H9 (cell line): ENCODE data around the gene PHF10. TPM values are rescaled to one million over a fixed set of nuclear protein-coding genes. Genes with fewer than 3 reads are reported as not detected.
"Not testable (repeated sequence)": the region's sequence is repeated elsewhere in the genome, so short reads cannot be mapped to it uniquely, and the experiment has no call there.

ENCODE experiments used
- DNase-seq: peaks from one replicate; pipeline ENCODE4 v3.0.0-alpha.2; 2017
- H2AFZ ChIP-seq: one replicate; pipeline ENCODE4 v1.6.1; 2013; ENCODE audit warnings: mild to moderate bottlenecking, low read length, control low read depth, moderate library complexity
- H2AK5ac ChIP-seq: 2 replicates; pipeline ENCODE4 v1.6.1; 2013; ENCODE audit warnings: low read length, control low read depth, mixed read lengths; ENCODE audit not compliant: insufficient read length
- H2BK120ac ChIP-seq: one replicate; pipeline ENCODE4 v1.6.1; 2013; ENCODE audit warnings: low read depth, mild to moderate bottlenecking, low read length, control low read depth, inconsistent platforms; ENCODE audit not compliant: poor library complexity, severe bottlenecking
- H2BK12ac ChIP-seq: 2 replicates; pipeline ENCODE4 v1.6.1; 2013; ENCODE audit warnings: low read length, control low read depth, mixed read lengths, low read depth; ENCODE audit not compliant: insufficient read length
- H2BK15ac ChIP-seq: 2 replicates; pipeline ENCODE4 v1.6.1; 2013; ENCODE audit warnings: low read depth, low read length, control low read depth
- H2BK20ac ChIP-seq: one replicate; pipeline ENCODE4 v1.6.1; 2013; ENCODE audit warnings: low read depth, mild to moderate bottlenecking, low read length, control low read depth, inconsistent platforms; ENCODE audit not compliant: poor library complexity, severe bottlenecking
- H2BK5ac ChIP-seq: 2 replicates; pipeline ENCODE4 v1.6.1; 2013; ENCODE audit warnings: low read length, control low read depth, mixed read lengths; ENCODE audit not compliant: insufficient read length
- H3K14ac ChIP-seq: 2 replicates; pipeline ENCODE4 v1.6.1; 2013; ENCODE audit warnings: low read length, control low read depth; ENCODE audit not compliant: insufficient read depth
- H3K18ac ChIP-seq: 2 replicates; pipeline ENCODE4 v1.6.1; 2013; ENCODE audit warnings: low read depth, mild to moderate bottlenecking, mixed read lengths, low read length, control low read depth; ENCODE audit not compliant: insufficient read length
- H3K23ac ChIP-seq: 2 replicates; pipeline ENCODE4 v1.6.1; 2013; ENCODE audit warnings: low read length, control low read depth, mixed read lengths, low read depth; ENCODE audit not compliant: insufficient read length
- H3K23me2 ChIP-seq: 2 replicates; pipeline ENCODE4 v1.6.1; 2013; ENCODE audit warnings: low read depth, mild to moderate bottlenecking, mixed read lengths, low read length, control low read depth; ENCODE audit not compliant: insufficient read length, poor library complexity, severe bottlenecking
- H3K27ac ChIP-seq: 2 replicates; pipeline ENCODE4 v1.5.1; 2013; ENCODE audit warnings: low read length, control low read depth, mixed read lengths, low read depth; ENCODE audit not compliant: insufficient read length
- H3K27me3 ChIP-seq: 2 replicates; pipeline ENCODE4 v1.6.1; 2013; ENCODE audit warnings: low read length, control low read depth, inconsistent platforms; ENCODE audit not compliant: insufficient read depth
- H3K4ac ChIP-seq: 2 replicates; pipeline ENCODE4 v1.6.1; 2013; ENCODE audit warnings: low read depth, mild to moderate bottlenecking, control low read depth, inconsistent platforms, low read length, moderate library complexity
- H3K4me1 ChIP-seq: 2 replicates; pipeline ENCODE4 v1.6.1; 2013; ENCODE audit warnings: low read length, control low read depth, inconsistent platforms; ENCODE audit not compliant: insufficient read depth
- H3K4me2 ChIP-seq: 2 replicates; pipeline ENCODE4 v1.6.1; 2013; ENCODE audit warnings: low read length, control low read depth, mixed read lengths; ENCODE audit not compliant: insufficient read length, insufficient read depth
- H3K56ac ChIP-seq: 2 replicates; pipeline ENCODE4 v1.6.1; 2013; ENCODE audit warnings: low read depth, mild to moderate bottlenecking, mixed read lengths, low read length, control low read depth; ENCODE audit not compliant: insufficient read length
- H3K79me1 ChIP-seq: 2 replicates; pipeline ENCODE4 v1.6.1; 2013; ENCODE audit warnings: low read depth, mild to moderate bottlenecking, moderate library complexity, low read length, control low read depth, inconsistent platforms; ENCODE audit not compliant: insufficient read depth, poor library complexity, severe bottlenecking
- H3K79me2 ChIP-seq: 2 replicates; pipeline ENCODE4 v1.6.1; 2013; ENCODE audit warnings: low read length, control low read depth, inconsistent platforms; ENCODE audit not compliant: insufficient read depth
- H3K9ac ChIP-seq: 2 replicates; pipeline ENCODE4 v1.6.1; 2013; ENCODE audit warnings: low read length, control low read depth, mixed read lengths; ENCODE audit not compliant: insufficient read length; ENCODE audit errors: extremely low read depth
- H3K9me3 ChIP-seq: one replicate; pipeline ENCODE4 v1.6.1; 2013; ENCODE audit warnings: low read depth, low read length, inconsistent platforms; ENCODE audit not compliant: control insufficient read depth
- H3T11ph ChIP-seq: one replicate; pipeline ENCODE4 v1.6.1; 2013; ENCODE audit warnings: mild to moderate bottlenecking, low read length, control low read depth, inconsistent platforms
- H4K20me1 ChIP-seq: one replicate; pipeline ENCODE4 v1.6.1; 2013; ENCODE audit not compliant: control insufficient read depth, insufficient read length, insufficient read depth
- H4K5ac ChIP-seq: 2 replicates; pipeline ENCODE4 v1.6.1; 2013; ENCODE audit warnings: low read depth, mild to moderate bottlenecking, mixed read lengths, low read length, control low read depth; ENCODE audit not compliant: insufficient read length
- H4K8ac ChIP-seq: replicated peaks from 2 replicates; pipeline ENCODE4 v1.6.1; 2013; ENCODE audit warnings: low read length, control low read depth, mixed read lengths, low read depth; ENCODE audit not compliant: insufficient read length
- H4K91ac ChIP-seq: 2 replicates; pipeline ENCODE4 v1.6.1; 2013; ENCODE audit warnings: low read depth, mild to moderate bottlenecking, moderate library complexity, mixed read lengths, low read length, control low read depth; ENCODE audit not compliant: insufficient read length
- H3K27ac Mint-ChIP-seq, 3 experiments: 2 replicates in 2 of 3; 3 replicates in 1 of 3; pipeline ENCODE4 v1.8.0; 2020 to 2021; ENCODE audit warnings: mixed read lengths in 3 of 3, mild to moderate bottlenecking in 1 of 3, moderate library complexity in 1 of 3
- H3K27me3 Mint-ChIP-seq: 2 replicates; pipeline ENCODE4 v1.8.0; 2021; ENCODE audit warnings: low read depth, mild to moderate bottlenecking, moderate library complexity, mixed read lengths
- H3K36me3 Mint-ChIP-seq, 3 experiments: 2 replicates in 2 of 3; 3 replicates in 1 of 3; pipeline ENCODE4 v1.8.0; 2020 to 2021; ENCODE audit warnings: low read depth in 3 of 3, mixed read lengths in 3 of 3; ENCODE audit not compliant: insufficient read depth in 1 of 3
- H3K4me1 Mint-ChIP-seq, 2 experiments: 2 replicates each; pipeline ENCODE4 v1.8.0; 2020; ENCODE audit warnings: mixed read lengths in 2 of 2
- H3K4me3 Mint-ChIP-seq, 2 experiments: 2 replicates in 1 of 2; 3 replicates in 1 of 2; pipeline ENCODE4 v1.8.0; 2020 to 2021; ENCODE audit warnings: mild to moderate bottlenecking in 2 of 2, mixed read lengths in 2 of 2, moderate library complexity in 1 of 2
- H3K9me3 Mint-ChIP-seq, 2 experiments: 2 replicates in 1 of 2; 3 replicates in 1 of 2; pipeline ENCODE4 v1.8.0; 2020; ENCODE audit warnings: mild to moderate bottlenecking in 2 of 2, mixed read lengths in 2 of 2, moderate library complexity in 1 of 2
- CTCF ChIP-seq: fragments of 200-600 bp; sonication (generic); conservative IDR thresholded peaks from 3 replicates; pipeline ENCODE4 v1.8.0; 2021; ENCODE audit warnings: antibody characterized with exemption, mild to moderate bottlenecking
- whole genome bisulfite sequencing: extraction: QIAGEN DNeasy Blood & Tissue Kit; methylation state at CpG from one replicate; pipeline ENCODE4 v1.1.7; 2013; ENCODE audit warnings: missing lambda C conversion rate, low lambda C conversion rate, mixed read lengths; ENCODE audit not compliant: insufficient read length; ENCODE audit errors: extremely low coverage; 5-methylcytosine and 5-hydroxymethylcytosine counted together
- total RNA-seq: library from RNA; stranded (reverse); gene quantifications from 2 replicates; pipeline ENCODE4 v1.2.1, GENCODE V29; 2021

PHF10 gene
- total RNA-seq, 1 experiment from 2014 or later, result 59.0 TPM

GRCh38 chr6:169766232-169766631 lies 41.9 kb upstream of the PHF10 start:
- Histone ChIP-seq H2BK20ac (no peak overlapping the region), H3K27me3 (no peaks in the 10 kb centered on the region), H3K23me2 (no peaks in the 10 kb centered on the region), H3K4ac (no peak overlapping the region), H3K18ac (no peak overlapping the region), H4K8ac (no peak overlapping the region), H3K27ac (no peak overlapping the region), H3K9me3 (no peaks in the 10 kb centered on the region), H3K4me1 (no peaks in the 10 kb centered on the region; the same call in 1 of the 2 replicates), H4K5ac (no peak overlapping the region), H3K79me1 (no peaks in the 10 kb centered on the region), H3K4me2 (no peak overlapping the region), H3K56ac (no peak overlapping the region), H2AK5ac (no peak overlapping the region), H4K20me1 (no peaks in the 10 kb centered on the region), H2AFZ (no peak overlapping the region), H2BK12ac (no peak overlapping the region), H4K91ac (no peak overlapping the region), H2BK5ac (no peak overlapping the region), H2BK15ac (no peak overlapping the region), H2BK120ac (no peak overlapping the region), H3K23ac (no peak overlapping the region), H3T11ph (no peak overlapping the region), H3K14ac (no peak overlapping the region), H3K79me2 (no peaks in the 10 kb centered on the region), H3K9ac (no peak overlapping the region)
- no peaks in the 10 kb centered on the region for H3K9me3 Mint-ChIP-seq
- no peak overlapping the region for H3K4me3 Mint-ChIP-seq
- peak overlapping the region in 1 of 3 experiments; percentile 47; a peak in 1 of 7 replicates for H3K27ac Mint-ChIP-seq
- no CpG with 5 or more reads among the region's 5 CpGs for WGBS
- peaks cover 2 to 36% (median 32%) of the 10 kb centered on the region in 3 experiments; a peak in 5 of 7 replicates for H3K36me3 Mint-ChIP-seq
- DNase-seq, result no peak
- peaks cover 0 to 3% of the 10 kb centered on the region in 2 experiments; a peak in 1 of 4 replicates for H3K4me1 Mint-ChIP-seq
- no peaks in the 10 kb centered on the region; the same call in 1 of the 2 replicates for H3K27me3 Mint-ChIP-seq
- TF ChIP-seq CTCF, result no peak

- not testable (repeated sequence) for H3K27me3 ChIP-seq, H3K4me1 ChIP-seq, H3K79me1 ChIP-seq, H3K23me2 ChIP-seq, H3K27ac ChIP-seq, H3K9ac ChIP-seq, H3K9me3 ChIP-seq, H4K91ac ChIP-seq, H3K4me1 Mint-ChIP-seq, H3K14ac ChIP-seq, H2BK5ac ChIP-seq, H2BK120ac ChIP-seq, H3K4me2 ChIP-seq, H3K27me3 Mint-ChIP-seq, H2BK20ac ChIP-seq, H2BK15ac ChIP-seq, H2AFZ ChIP-seq, H3K18ac ChIP-seq, H4K20me1 ChIP-seq, H3K23ac ChIP-seq, H3K4me3 Mint-ChIP-seq, H3K4ac ChIP-seq, H3T11ph ChIP-seq, H4K8ac ChIP-seq, H3K9me3 Mint-ChIP-seq, H2AK5ac ChIP-seq, H2BK12ac ChIP-seq, H3K56ac ChIP-seq, DNase-seq, H4K5ac ChIP-seq, H3K79me2 ChIP-seq
- no CpG with 5 or more reads among the region's 10 CpGs for WGBS
- peak overlapping the region in 1 of 3 experiments; percentile 47; a peak in 1 of 7 replicates for H3K27ac Mint-ChIP-seq
- H3K36me3 Mint-ChIP-seq, result peaks cover 2 to 38% (median 35%) of the 10 kb centered on the region in 3 experiments; a peak in 5 of 7 replicates
Observed at GRCh38 chr6:169765789-169766188, 41.5 kb upstream of the PHF10 start.
